AG20443 (cell line): ENCODE data around the gene GAS2L1.

ENCODE experiments used
- DNase-seq: peaks from one replicate; pipeline ENCODE4 v3.0.0; 2012; ENCODE audit warnings: low spot score, mixed read lengths

GAS2L1 gene

DNA sequence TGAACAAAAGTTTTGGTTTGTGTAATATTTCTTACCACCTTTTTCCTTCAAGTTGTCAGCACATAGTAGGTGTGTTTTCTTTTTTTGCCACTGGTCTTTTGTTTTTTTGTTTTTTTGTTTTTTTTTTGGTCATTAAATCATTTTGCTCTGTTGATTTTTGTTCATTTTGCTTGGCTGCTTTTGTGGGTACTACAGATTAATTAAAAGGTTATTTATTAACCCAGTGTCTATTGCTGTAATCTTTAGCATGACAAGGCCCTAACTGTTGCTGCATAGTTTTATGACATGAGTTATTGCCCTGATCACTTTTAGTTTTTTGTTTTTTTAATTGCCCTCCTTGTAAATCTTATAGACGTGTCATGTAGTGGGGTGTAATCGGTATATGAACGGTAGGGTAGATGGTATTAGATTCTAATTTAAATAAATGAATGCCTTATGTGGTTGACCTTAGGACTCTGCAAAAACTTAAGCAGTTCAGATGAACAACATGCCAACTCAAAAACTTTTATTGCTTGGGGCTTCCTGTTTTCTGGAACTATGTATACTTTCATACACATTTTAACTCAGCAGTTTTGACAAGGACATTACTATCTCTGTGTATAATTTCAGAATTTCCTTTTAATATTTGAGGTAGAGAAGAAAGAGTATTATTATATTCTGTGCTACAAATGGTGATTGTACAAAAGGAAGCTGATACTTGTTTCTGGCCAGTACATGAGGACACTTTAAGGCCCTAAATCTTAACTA lies 30.5 kb upstream of the GAS2L1 start:
- no peak for DNase-seq

DNA sequence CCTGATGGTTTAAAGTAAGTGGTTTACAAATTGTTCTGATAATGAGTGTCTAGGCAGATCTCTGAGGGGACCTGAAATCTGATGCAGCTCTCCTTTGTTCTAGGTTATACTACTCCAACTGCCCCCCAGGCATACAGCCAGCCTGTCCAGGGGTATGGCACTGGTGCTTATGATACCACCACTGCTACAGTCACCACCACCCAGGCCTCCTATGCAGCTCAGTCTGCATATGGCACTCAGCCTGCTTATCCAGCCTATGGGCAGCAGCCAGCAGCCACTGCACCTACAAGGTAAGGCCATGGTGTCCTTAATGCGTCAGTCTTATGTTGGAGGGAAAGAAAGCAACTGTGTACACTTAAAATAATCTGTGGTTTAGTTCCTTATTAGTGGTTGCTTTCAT lies 28.5 kb upstream of the GAS2L1 start:
- no peak for DNase-seq

- no peak for DNase-seq
These were observed 22.3 kb upstream of the GAS2L1 start for GRCh38 chr22:29284196-29284595.

GRCh38 chr22:29288837-29289236 lies 17.6 kb upstream of the GAS2L1 start:
- no peak for DNase-seq

- DNase-seq, result no peak
These were observed 16.4 kb upstream of the GAS2L1 start for GRCh38 chr22:29290061-29290460.

GRCh38 chr22:29291215-29291614 lies 15.2 kb upstream of the GAS2L1 start:
- DNase-seq, result no peak

DNA sequence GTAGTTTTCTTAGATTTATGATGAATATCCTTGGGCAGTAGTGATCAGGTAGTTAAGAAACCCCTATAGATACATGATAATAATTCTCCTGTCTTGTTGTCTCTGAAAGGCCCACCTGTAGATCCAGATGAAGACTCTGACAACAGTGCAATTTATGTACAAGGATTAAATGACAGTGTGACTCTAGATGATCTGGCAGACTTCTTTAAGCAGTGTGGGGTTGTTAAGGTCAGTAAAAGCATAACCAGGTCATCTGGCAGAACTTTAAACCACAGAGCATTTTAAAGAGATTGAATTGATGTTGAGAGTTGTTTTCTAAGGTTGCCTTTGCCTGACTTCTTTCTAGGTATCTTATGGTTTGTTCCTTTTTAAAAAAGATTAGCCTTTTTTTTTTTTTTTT lies 14.1 kb upstream of the GAS2L1 start:
- no peak for DNase-seq

DNA sequence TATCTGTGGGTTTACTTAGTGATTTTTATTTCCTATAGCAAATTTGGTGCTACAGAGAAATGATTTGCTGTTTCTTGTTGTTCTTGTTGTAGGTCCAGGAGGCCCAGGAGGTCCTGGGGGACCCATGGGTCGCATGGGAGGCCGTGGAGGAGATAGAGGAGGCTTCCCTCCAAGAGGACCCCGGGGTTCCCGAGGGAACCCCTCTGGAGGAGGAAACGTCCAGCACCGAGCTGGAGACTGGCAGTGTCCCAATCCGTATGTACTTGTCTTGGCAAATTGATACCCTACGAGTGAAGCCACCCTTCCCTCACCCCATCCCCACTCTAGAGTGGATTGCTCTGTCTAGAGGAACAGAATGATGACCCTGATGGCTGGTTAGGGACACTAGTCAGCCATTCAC lies 7.8 kb upstream of the GAS2L1 start:
- no peak for DNase-seq

GRCh38 chr22:29299136-29299900 lies 7.1 kb upstream of the GAS2L1 start:
- no peak for DNase-seq

DNA sequence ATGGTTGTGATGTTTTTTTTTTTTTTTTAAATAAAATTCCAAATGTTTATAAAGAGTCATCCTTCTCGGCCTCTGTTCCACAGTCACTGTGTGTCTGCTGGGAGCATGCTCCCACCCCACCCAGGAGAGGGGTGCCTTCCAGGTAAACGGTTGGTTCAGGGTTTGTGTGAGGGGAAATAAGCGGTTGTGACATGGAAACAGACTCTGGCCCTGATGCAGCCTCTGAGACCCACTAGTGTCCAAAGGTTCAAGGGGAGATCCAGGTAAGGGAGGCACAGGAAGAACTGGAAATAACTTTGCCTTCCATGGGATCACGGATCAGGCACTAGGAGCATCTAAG lies 6.0 kb upstream of the GAS2L1 start:
- no peak for DNase-seq

DNA sequence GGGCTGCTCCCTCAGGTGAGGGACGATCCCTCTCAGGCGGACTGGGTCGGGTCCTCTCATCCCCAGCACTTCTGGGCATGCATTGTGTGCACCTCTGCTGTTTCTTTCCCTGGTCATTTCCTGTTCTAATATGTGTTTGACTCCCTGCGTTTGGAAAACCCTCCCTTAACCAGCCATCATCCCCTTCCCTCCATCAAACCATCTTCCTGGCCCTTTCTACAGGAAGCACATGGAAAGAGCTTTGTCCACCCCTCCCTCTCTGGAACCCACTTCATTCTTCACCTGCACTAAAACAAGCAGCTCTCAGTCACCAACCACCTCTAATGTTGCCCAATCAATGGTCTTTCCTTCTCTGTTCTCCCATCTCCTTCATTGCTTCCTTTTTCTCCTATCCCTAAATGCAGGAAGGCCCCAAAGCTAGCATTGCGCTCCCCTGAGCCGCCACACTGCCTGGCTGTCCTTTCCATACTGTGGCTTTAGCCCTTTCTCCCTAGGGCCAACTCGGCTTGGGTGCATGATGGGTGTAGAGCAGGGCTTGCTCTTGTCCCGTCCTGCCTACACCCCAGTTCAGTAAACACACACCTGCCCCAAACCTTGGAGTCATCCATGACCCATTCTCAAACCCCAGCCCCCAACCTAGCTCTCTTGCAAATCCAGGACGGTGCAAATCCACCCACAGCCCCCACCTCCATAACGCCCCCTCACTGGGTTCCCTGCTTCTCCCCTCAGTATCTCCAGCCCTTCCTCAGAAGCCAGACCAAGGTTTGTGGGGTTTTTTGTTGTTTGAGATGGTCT lies 5.4 kb upstream of the GAS2L1 start:
- no peak for DNase-seq

- no peak for DNase-seq
These were observed 4.6 kb upstream of the GAS2L1 start for GRCh38 chr22:29301716-29302401.

- DNase-seq, result no peak
These were observed 4.1 kb upstream of the GAS2L1 start for GRCh38 chr22:29302402-29302680.

DNA sequence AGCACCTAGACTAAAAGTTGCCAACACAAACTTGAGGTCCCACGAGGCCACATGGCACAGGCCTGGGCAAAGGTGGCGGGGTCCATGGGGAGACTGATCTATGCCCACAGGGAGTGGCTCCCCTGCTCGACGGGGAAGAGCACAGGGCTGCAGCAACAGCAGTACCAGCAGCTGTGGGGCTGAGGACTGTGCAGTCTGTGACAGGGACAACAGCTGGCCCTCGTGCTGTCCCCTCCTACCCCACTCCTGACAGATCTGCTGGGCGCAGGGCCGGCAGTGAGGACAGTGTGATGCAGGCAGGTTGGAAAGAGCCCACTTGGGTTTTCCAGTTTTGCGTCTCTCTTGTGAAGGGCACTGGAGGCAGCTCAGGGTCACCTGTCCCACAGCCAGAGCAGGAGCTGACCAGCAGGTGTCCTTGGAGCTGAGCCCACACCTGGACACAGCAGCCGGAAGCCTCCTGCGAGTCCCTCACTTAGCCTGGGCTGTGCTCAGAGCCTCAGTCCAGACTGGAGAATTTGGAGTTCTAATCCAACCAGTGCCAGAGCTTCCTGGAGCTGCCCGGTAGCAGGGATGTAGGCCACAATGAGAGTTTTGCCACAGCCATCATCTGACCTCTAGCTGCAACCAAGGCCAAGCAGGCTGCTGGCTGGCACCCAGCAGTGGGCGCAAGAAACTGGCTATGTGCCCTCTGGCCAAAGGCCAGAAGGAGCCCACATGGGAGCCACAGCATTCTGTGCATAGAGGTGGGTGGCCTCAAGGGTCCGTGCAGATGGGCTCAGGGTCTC lies 3.6 kb upstream of the GAS2L1 start:
- DNase-seq, result no peak

DNA sequence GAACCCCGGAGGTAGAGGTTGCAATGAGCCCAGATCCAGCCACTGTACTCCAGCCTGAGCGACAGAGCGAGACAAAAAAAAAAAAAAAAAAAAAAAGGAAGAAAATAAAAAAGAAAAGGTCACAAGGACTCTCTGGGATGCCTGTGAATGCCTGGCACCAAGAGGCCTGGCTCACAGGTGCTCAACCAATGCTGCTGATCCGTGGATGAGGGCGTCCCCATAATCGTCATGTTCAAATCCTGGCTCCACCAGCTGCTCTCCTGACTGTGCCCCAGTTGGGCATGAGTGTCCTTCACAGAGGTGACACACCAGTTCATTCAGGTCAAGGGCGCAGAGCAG lies 645 bp upstream of the GAS2L1 start:
- no peak for DNase-seq

- peak; percentile 92 for DNase-seq
These were observed 565 bp downstream of the GAS2L1 start for GRCh38 chr22:29306835-29307595.

DNA sequence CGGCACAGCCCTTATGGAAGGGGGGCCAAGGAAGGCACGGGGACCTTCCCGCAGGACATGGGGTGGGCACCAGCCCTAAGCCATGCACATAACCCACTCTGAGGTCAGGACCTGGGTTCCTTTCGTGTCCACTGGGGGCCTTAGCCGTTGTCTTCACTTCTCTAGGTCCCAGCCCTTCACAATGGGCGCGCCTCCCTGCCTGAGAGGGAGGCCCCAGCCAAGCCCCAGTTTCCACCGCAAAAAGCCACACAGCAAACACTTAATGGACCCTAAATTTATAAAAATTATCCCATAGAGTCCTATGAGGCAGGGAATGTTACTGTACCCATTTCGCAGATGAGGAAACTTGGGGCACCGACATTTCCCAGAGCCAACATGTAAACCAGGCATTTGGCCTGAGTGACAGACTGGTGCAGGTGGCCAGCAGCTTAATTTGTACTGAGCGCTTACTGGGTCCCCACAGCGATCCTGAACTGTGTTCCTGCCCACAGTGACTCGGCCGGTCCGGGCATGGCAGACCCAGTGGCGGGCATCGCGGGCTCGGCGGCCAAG lies 1.2 kb downstream of the GAS2L1 start:
- DNase-seq, result no peak

DNA sequence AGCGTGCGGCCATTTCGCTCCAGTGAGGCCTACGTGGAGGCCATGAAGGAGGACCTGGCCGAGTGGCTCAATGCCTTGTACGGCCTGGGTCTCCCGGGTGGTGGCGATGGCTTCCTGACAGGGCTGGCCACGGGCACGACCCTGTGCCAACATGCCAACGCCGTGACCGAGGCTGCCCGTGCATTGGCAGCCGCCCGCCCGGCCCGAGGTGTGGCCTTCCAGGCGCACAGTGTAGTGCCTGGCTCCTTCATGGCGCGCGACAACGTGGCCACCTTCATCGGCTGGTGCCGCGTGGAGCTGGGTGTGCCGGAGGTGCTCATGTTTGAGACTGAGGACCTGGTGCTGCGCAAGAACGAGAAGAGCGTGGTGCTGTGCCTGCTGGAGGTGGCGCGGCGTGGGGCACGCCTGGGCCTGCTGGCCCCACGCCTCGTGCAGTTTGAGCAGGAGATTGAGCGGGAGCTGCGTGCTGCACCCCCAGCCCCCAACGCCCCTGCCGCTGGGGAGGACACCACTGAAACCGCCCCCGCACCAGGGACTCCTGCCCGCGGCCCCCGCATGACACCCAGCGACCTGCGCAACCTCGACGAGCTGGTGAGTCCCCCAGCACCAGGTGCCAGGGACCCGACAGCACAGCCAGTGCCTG lies 1.8 kb downstream of the GAS2L1 start:
- no peak for DNase-seq

- peak; percentile 71 for DNase-seq
These were observed 2.4 kb downstream of the GAS2L1 start for GRCh38 chr22:29308791-29309262.
